GM03348 (cell line): Measurements from ENCODE around the gene MROH7.

ENCODE experiments used
- DNase-seq: peaks from one replicate; pipeline ENCODE4 v3.0.0; 2012; ENCODE audit warnings: low spot score

MROH7 gene

GRCh38 chr1:54698346-54698745, 56.8 kb downstream of the MROH7 start:
- DNase-seq = no peak

- DNase-seq = no peak
These were observed 58.4 kb downstream of the MROH7 start for GRCh38 chr1:54699936-54700525.

DNA sequence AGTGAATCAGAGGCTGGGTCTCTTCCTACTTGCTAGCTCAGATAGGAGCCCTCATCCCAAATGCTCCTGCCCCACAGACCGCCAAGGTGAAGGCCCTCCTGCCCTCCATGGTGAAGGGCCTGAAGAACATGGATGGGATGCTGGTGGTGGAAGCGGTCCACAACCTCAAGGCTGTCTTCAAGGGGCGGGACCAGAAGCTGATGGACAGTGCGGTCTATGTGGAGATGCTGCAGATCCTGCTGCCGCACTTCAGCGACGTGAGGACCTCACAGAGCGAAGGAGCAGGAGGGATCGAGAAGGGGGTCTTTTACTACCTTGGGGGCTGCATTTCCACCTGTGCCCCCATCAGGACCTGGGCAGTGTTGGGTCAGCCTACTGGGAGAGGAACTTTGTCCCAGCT, 59.5 kb downstream of the MROH7 start:
- DNase-seq = no peak

DNA sequence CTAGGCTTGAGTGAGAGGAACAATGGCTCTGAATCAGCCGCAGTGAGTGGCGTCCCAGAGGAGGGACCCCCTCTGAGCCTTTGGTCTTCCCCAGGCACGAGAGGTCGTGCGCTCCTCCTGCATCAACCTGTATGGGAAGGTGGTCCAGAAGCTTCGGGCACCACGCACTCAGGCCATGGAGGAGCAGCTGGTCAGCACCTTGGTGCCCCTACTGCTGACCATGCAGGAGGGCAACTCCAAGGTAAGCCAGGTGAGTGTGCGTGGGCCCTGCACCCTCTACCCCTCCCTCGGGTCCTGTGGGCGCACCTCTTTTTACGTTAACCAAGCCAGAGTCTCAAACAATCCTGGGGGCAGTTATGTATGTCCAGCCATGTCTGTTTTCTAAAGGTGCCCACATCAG, 60.4 kb downstream of the MROH7 start:
- DNase-seq = no peak

GRCh38 chr1:54703471-54703870, 61.9 kb downstream of the MROH7 start:
- no peak for DNase-seq

- DNase-seq = no peak
These were observed 63.6 kb downstream of the MROH7 start for GRCh38 chr1:54705153-54705552.

DNA sequence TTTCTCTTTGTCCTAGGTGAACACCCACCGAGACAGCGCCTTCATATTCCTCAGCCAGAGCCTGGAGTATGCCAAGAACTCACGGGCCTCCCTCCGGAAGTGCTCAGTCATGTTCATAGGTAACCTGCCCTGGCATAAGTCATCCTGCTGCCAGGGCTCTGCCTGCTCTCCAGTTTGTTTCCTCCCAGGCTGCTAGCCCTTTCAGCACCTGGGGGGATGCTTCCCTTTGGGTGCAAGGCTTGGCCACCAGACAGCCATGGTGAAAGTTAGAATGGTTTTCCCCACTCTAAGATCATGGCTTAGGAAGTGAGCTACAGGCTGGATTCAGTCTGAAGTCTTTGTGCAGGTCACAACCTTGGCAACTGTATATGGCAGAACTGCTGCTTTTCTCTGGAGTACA, 64.8 kb downstream of the MROH7 start:
- no peak for DNase-seq

- no peak for DNase-seq
These were observed 66.8 kb downstream of the MROH7 start for GRCh38 chr1:54708385-54708784.

- DNase-seq = no peak
These were observed 68.1 kb downstream of the MROH7 start for GRCh38 chr1:54709547-54710292.

- no peak for DNase-seq
These were observed 68.8 kb downstream of the MROH7 start for GRCh38 chr1:54710434-54710833.

DNA sequence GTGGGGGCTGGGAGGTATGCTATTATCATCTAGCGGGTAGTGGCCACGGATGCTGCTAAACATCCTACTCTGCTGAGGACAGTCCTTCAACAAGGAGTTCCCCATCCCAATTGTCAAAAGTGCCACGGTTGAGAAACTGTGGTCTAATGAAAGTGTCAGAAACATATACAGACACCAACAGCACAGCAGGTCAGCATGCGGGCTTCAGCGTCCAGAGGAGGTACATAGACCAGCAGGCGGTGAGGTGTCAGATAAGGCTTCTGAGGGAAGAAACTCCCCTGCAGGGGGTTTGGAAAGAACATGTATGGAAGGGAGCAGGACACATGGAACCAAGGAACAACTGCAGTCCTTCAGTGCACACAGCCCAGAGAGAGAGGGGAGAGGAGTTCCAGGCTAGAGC, 69.3 kb downstream of the MROH7 start:
- DNase-seq = no peak

- DNase-seq = no peak
These were observed 70.0 kb downstream of the MROH7 start for GRCh38 chr1:54711536-54711935.

GRCh38 chr1:54714881-54715492, 73.4 kb downstream of the MROH7 start:
- no peak for DNase-seq

GRCh38 chr1:54715493-54716298, 74.1 kb downstream of the MROH7 start, which contains the start of gene TTC4:
TTC4 (plus strand) TSS chr1:54715861; CDS start chr1:54715909, 48 bp downstream.
- peak; percentile 98 for DNase-seq

DNA sequence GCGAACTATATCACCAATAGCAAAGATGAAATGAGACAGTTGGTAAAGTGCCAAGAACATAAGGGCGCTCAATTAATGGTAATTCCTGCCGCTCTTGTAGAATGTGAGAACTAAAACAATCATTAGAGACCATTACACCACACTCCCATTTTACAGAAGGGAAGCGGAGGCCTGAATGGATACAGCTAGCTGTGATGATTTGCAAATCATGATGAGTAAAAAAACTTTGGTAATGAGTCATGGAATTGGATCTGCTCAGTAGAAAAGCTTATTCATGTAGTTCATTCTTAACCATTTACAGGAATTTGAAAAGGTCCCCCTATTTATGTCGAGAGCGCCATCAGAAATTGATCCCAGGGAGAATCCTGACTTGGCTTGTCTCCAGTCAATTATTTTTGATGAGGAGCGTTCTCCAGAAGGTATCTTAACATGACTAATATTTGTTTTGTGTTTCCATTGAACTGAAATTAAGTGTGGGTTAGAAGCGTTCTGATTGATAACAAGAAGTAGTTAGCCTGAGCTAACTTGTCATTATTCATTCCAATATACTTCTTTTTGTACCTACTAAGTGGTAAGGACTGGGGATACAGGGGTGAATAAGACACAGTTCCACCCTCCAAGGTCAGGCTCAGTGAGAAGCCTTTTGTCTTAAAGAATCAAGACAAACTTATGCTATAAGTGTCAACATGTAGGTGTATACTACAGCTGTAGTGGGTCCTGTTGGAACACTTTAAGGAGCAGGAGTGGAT, 74.9 kb downstream of the MROH7 start:
- peak; percentile 62 for DNase-seq

DNA sequence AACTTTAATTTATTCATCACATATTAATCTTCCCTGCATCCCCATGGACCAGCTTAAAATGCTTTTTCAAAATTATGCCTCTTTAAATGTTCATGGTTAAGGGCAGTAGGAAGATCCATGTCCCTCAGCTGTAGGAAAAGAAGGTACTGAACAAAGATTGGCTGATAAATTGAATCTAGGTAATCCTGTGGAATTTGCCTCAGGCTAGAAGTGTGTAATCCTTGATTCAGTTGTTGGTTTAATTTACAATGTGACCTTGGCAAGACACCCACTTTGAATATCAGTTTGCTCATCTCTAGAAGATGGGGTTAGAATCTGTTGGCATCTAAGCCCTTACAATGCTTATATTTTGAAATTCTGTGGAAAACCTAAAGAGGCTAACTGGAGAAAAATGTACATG, 80.1 kb downstream of the MROH7 start:
- DNase-seq = no peak

GRCh38 chr1:54723985-54724384, 82.4 kb downstream of the MROH7 start:
- no peak for DNase-seq

- DNase-seq = no peak
These were observed 83.2 kb downstream of the MROH7 start for GRCh38 chr1:54724771-54725170.

DNA sequence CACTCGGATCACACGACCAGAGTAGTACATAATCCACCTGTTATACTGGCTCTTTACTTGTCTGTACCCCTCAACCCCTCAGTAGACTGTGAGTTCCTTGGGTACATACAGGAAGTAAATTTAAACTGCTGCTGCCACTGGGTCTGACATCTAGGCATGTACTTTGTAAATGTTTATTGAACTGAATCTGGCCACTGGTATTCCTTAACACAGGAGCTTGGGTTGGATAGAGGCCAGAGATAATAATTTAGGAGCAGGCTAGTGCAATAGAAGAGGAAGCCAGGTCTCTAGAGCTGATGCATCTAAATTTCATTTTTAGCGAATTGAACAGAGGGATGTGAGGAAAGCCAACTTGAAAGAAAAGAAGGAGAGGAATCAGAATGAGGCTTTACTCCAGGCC, 86.4 kb downstream of the MROH7 start:
- no peak for DNase-seq

DNA sequence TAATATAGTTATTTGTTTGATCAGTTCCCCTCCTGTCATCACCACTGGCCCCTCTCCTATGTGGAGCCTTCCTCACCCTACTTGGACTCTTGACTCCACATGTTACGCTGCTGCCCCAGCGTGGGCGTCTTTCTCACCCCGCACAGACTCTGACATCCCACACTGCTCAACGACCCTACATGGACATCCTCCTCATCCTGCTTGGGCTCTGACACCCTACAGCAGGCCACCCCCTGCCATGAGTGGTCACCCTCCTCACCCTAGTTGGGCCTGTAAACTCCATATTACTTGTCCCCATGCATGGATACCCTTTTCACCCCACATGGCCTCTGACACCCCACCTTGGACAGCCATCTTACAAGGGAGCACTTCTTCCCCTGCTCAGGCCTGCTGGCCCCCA, 95.1 kb downstream of the MROH7 start:
- no peak for DNase-seq

- no peak for DNase-seq
These were observed 96.7 kb downstream of the MROH7 start for GRCh38 chr1:54738244-54738643.

- DNase-seq = no peak
These were observed 99.9 kb downstream of the MROH7 start for GRCh38 chr1:54741531-54741930.
